Activated T-cell treated with anti-CD3 and anti-CD28 coated beads, Interleukin-2, amount 50 U/mL, for 72 hours (primary cell): ENCODE results near the gene TMEM63A. TPM values are rescaled to one million over a fixed set of nuclear protein-coding genes. Genes with fewer than 3 reads are reported as not detected.

Experiments
- ATAC-seq, 2 donors: fragments of 150-1000 bp; cut with Tn5 transposase; replicated peaks in 1 of 2; 2 replicates each; pipeline ENCODE4 v1.10.0; 2021; ENCODE audit warnings: moderate library complexity in 2 of 2, mild to moderate bottlenecking in 1 of 2
- DNase-seq, 2 donors: peaks; one replicate each; pipeline ENCODE4 v3.0.0; 2021 to 2022; ENCODE audit warnings: mixed read lengths in 1 of 2
- H3K27ac Mint-ChIP-seq: one replicate; pipeline ENCODE4 v1.8.0; 2022; ENCODE audit warnings: mild to moderate bottlenecking, moderate library complexity, mixed read lengths
- H3K27me3 Mint-ChIP-seq: one replicate; pipeline ENCODE4 v1.8.0; 2022; ENCODE audit warnings: low read depth, mixed read lengths
- H3K36me3 Mint-ChIP-seq, 2 donors: one replicate each; pipeline ENCODE4 v1.8.0; 2022; ENCODE audit warnings: mixed read lengths in 2 of 2, mild to moderate bottlenecking in 1 of 2; ENCODE audit not compliant: insufficient read depth in 2 of 2
- H3K4me1 Mint-ChIP-seq: one replicate; pipeline ENCODE4 v1.8.0; 2022; ENCODE audit warnings: low read depth, mixed read lengths
- H3K4me3 Mint-ChIP-seq, 2 donors: one replicate each; pipeline ENCODE4 v1.8.0; 2022; ENCODE audit warnings: mild to moderate bottlenecking in 2 of 2, mixed read lengths in 2 of 2, moderate library complexity in 2 of 2
- H3K9me3 Mint-ChIP-seq, 2 donors: one replicate each; pipeline ENCODE4 v1.8.0; 2022; ENCODE audit warnings: mixed read lengths in 2 of 2
- total RNA-seq, 2 donors: library from RNA; stranded (reverse); gene quantifications; one replicate each; pipeline ENCODE4 v1.2.3, GENCODE V29; 2022

TMEM63A gene
- total RNA-seq, 2 donors from 2014 or later, result 44.9 to 49.7 TPM

GRCh38 chr1:225863167-225863566 is 19.0 kb downstream of the TMEM63A start:
- Mint-ChIP-seq H3K27ac (no peak overlapping the region), H3K9me3 (no peaks in the 10 kb centered on the region), H3K4me3 (no peak overlapping the region), H3K4me1 (peaks cover 37% of the 10 kb centered on the region), H3K36me3 (peaks cover 5 to 8% of the 10 kb centered on the region in 2 donors), H3K27me3 (no peaks in the 10 kb centered on the region)
- DNase-seq, result no peak
- no peak for ATAC-seq

- ATAC-seq, result no peak
- no peak for DNase-seq
- no peaks in the 10 kb centered on the region for H3K27me3 Mint-ChIP-seq
- H3K9me3 Mint-ChIP-seq, result no peaks in the 10 kb centered on the region
- peaks cover 5 to 6% of the 10 kb centered on the region in 2 donors for H3K36me3 Mint-ChIP-seq
- peaks cover 34% of the 10 kb centered on the region for H3K4me1 Mint-ChIP-seq
- H3K27ac Mint-ChIP-seq, result no peak overlapping the region
- no peak overlapping the region for H3K4me3 Mint-ChIP-seq
Measured at GRCh38 chr1:225862581-225862950, 19.6 kb downstream of the TMEM63A start.

- no peaks in the 10 kb centered on the region for H3K9me3 Mint-ChIP-seq
- no peak overlapping the region for H3K27ac Mint-ChIP-seq
- H3K36me3 Mint-ChIP-seq, result peaks cover 5% of the 10 kb centered on the region in 2 donors
- H3K4me1 Mint-ChIP-seq, result peaks cover 30% of the 10 kb centered on the region
- H3K4me3 Mint-ChIP-seq, result no peak overlapping the region
- no peaks in the 10 kb centered on the region for H3K27me3 Mint-ChIP-seq
- no peak for DNase-seq
- no peak for ATAC-seq
Measured at GRCh38 chr1:225861834-225862580, 20.2 kb downstream of the TMEM63A start.

GRCh38 chr1:225860876-225861441 is 21.2 kb downstream of the TMEM63A start:
- Mint-ChIP-seq H3K27me3 (no peaks in the 10 kb centered on the region), H3K9me3 (no peaks in the 10 kb centered on the region), H3K27ac (no peak overlapping the region), H3K36me3 (peaks cover 2 to 4% of the 10 kb centered on the region in 2 donors), H3K4me3 (no peak overlapping the region), H3K4me1 (peaks cover 19% of the 10 kb centered on the region)
- no peak for ATAC-seq
- DNase-seq, result no peak

- no peak overlapping the region for H3K4me3 Mint-ChIP-seq
- ATAC-seq (no peak), DNase-seq (no peak)
- H3K27me3 Mint-ChIP-seq, result no peaks in the 10 kb centered on the region
- no peaks in the 10 kb centered on the region for H3K9me3 Mint-ChIP-seq
- peaks cover 1 to 4% of the 10 kb centered on the region in 2 donors for H3K36me3 Mint-ChIP-seq
- no peak overlapping the region for H3K27ac Mint-ChIP-seq
- H3K4me1 Mint-ChIP-seq, result peaks cover 11% of the 10 kb centered on the region
Measured at GRCh38 chr1:225860107-225860506, 22.1 kb downstream of the TMEM63A start.

- Mint-ChIP-seq H3K36me3 (peaks cover 1 to 4% of the 10 kb centered on the region in 2 donors), H3K4me3 (no peak overlapping the region), H3K4me1 (peaks cover 4% of the 10 kb centered on the region), H3K27me3 (no peaks in the 10 kb centered on the region), H3K9me3 (no peaks in the 10 kb centered on the region), H3K27ac (no peak overlapping the region)
- no peak for DNase-seq
- ATAC-seq, result no peak
Measured at GRCh38 chr1:225859151-225859550, 23.0 kb downstream of the TMEM63A start.

- H3K27ac Mint-ChIP-seq, result no peak overlapping the region
- H3K9me3 Mint-ChIP-seq, result no peaks in the 10 kb centered on the region
- no peak overlapping the region for H3K4me3 Mint-ChIP-seq
- no peaks in the 10 kb centered on the region for H3K27me3 Mint-ChIP-seq
- peaks cover 6% of the 10 kb centered on the region for H3K4me1 Mint-ChIP-seq
- ATAC-seq (no peak), DNase-seq (no peak)
- H3K36me3 Mint-ChIP-seq, result peaks cover 0 to 8% of the 10 kb centered on the region in 2 donors
Measured at GRCh38 chr1:225857256-225857655, 24.9 kb downstream of the TMEM63A start.

GRCh38 chr1:225855503-225856300 is 26.5 kb downstream of the TMEM63A start:
- Mint-ChIP-seq H3K27me3 (no peaks in the 10 kb centered on the region), H3K4me1 (peaks cover 17% of the 10 kb centered on the region), H3K27ac (no peak overlapping the region), H3K4me3 (no peak overlapping the region), H3K36me3 (peaks cover 2 to 11% of the 10 kb centered on the region in 2 donors), H3K9me3 (no peaks in the 10 kb centered on the region)
- no peak for DNase-seq
- no peak for ATAC-seq

GRCh38 chr1:225853441-225853840 is 28.7 kb downstream of the TMEM63A start:
- Mint-ChIP-seq H3K36me3 (peaks cover 2 to 18% of the 10 kb centered on the region in 2 donors), H3K4me1 (peaks cover 29% of the 10 kb centered on the region), H3K4me3 (no peak overlapping the region), H3K9me3 (no peaks in the 10 kb centered on the region), H3K27me3 (no peaks in the 10 kb centered on the region), H3K27ac (no peak overlapping the region)
- DNase-seq (no peak), ATAC-seq (no peak)

GRCh38 chr1:225852413-225853124 is 29.6 kb downstream of the TMEM63A start:
- Mint-ChIP-seq H3K36me3 (peaks cover 2 to 18% of the 10 kb centered on the region in 2 donors), H3K27me3 (no peaks in the 10 kb centered on the region), H3K4me3 (no peak overlapping the region), H3K9me3 (no peaks in the 10 kb centered on the region), H3K4me1 (peaks cover 36% of the 10 kb centered on the region), H3K27ac (no peak overlapping the region)
- no peak for ATAC-seq
- no peak for DNase-seq

- H3K36me3 Mint-ChIP-seq, result peaks cover 2 to 18% of the 10 kb centered on the region in 2 donors
- ATAC-seq, result peak in 1 of 2 donors; percentile 34
Measured at GRCh38 chr1:225851805-225852204, 30.4 kb downstream of the TMEM63A start.

GRCh38 chr1:225850370-225850769 is 31.8 kb downstream of the TMEM63A start:
- ATAC-seq (no peak), DNase-seq (no peak)
- Mint-ChIP-seq H3K27ac (no peak overlapping the region), H3K27me3 (no peaks in the 10 kb centered on the region), H3K36me3 (peaks cover 2 to 16% of the 10 kb centered on the region in 2 donors), H3K4me3 (no peak overlapping the region), H3K9me3 (no peaks in the 10 kb centered on the region), H3K4me1 (peaks cover 36% of the 10 kb centered on the region)

More at GRCh38 chr1:225851805-225852204, 30.4 kb downstream of the TMEM63A start:
- Mint-ChIP-seq H3K4me1 (peaks cover 36% of the 10 kb centered on the region), H3K4me3 (no peak overlapping the region), H3K27me3 (no peaks in the 10 kb centered on the region), H3K27ac (peak overlapping the region; percentile 66), H3K9me3 (no peaks in the 10 kb centered on the region)
- no peak for DNase-seq
